Ovary (tissue), 9 donors: ENCODE results near the gene EFEMP2. TPM values are rescaled to one million over a fixed set of nuclear protein-coding genes. Genes with fewer than 3 reads are reported as not detected.
A peak's percentile ranks its signal among the peaks of the same experiment; 100 is the strongest.

ENCODE experiments used
- DNase-seq, 5 donors: peaks; one replicate each; pipeline ENCODE4 v3.0.0-alpha.2; 2019 to 2020
- H3K27ac ChIP-seq, 2 donors: fragments of 200-600 bp; one replicate each; pipeline versions ENCODE4 v1.5.1 to v1.8.0; 2019 to 2022
- H3K27me3 ChIP-seq: fragments of 200-600 bp; one replicate; pipeline ENCODE4 v1.8.0; 2022
- H3K36me3 ChIP-seq: fragments of 200-600 bp; sonication (generic); one replicate; pipeline ENCODE4 v1.5.1; 2019
- H3K4me1 ChIP-seq: one replicate; pipeline ENCODE4 v1.8.1; 2013; ENCODE audit warnings: mild to moderate bottlenecking, moderate library complexity; ENCODE audit not compliant: insufficient read depth
- H3K4me3 ChIP-seq: fragments of 200-600 bp; sonication (generic); one replicate; pipeline ENCODE4 v1.5.1; 2017
- H3K9me3 ChIP-seq, 2 donors: fragments of 200-600 bp in 1 of 2; sonication (generic) in 1 of 2; one replicate each; pipeline versions ENCODE4 v1.5.1 to v1.8.1; 2013 to 2019; ENCODE audit warnings: mild to moderate bottlenecking in 1 of 2, moderate library complexity in 1 of 2
- EP300 ChIP-seq: sonication (generic); formaldehyde crosslinking; IDR thresholded peaks from one replicate; pipeline ENCODE4 v1.6.1; 2017; ENCODE audit warnings: antibody characterized with exemption
- POLR2A ChIP-seq: fragments of 450-650 bp; IDR thresholded peaks from one replicate; pipeline ENCODE4 v1.6.1; 2017; ENCODE audit warnings: antibody characterized with exemption, mild to moderate bottlenecking, moderate library complexity
- WGBS, 3 donors: extraction: QIAGEN DNeasy Blood & Tissue Kit in 1 of 3; methylation state at CpG; one replicate each; pipeline versions ENCODE4 v1.1.5 to v1.1.7; 2013 to 2017; 5-methylcytosine and 5-hydroxymethylcytosine counted together
- intact Hi-C, 4 donors: fragments of 100-400 bp; cut with DNase I; formaldehyde crosslinking; loops; one replicate each; pipeline versions ENCODE4 v1.11.0 to v1.15.1; 2022 to 2023
- polyA plus RNA-seq, 2 donors: library from polyadenylated mRNA; stranded (reverse); fragments of 200-250 nt in 1 of 2; fragments of 350-450 nt in 1 of 2; fragmentation: Illumina TruSeq in 1 of 2; extraction: RNeasy Lipid Tissue Mini Kit (QIAGEN cat#74804) in 1 of 2; gene quantifications; one replicate each; pipeline ENCODE4 v1.2.3, GENCODE V29; 2013 to 2014
- total RNA-seq, 7 donors: library from RNA; depleted of rRNA in 2 of 7; stranded (reverse); fragments of >200 nt in 2 of 7; fragmentation: NEBNext Ultra II Directional in 3 of 7; extraction: Animal tissue kit (Norgen Biotek cat#: 25700) in 3 of 7; gene quantifications; one replicate each; pipeline versions ENCODE4 v1.1.0 to v1.2.4, GENCODE V29; 2016 to 2023
- TF ChIP-seq, protein P1 (sequence below), 3 donors: fragments of 450-650 bp in 2 of 3; fragments of 200-600 bp in 1 of 3; IDR thresholded peaks; one replicate each; pipeline versions ENCODE4 v1.5.1 to v1.8.0; 2016 to 2022; ENCODE audit warnings: antibody characterized with exemption in 3 of 3, mild to moderate bottlenecking in 1 of 3
- donor health status: DM: no; HTN: no; CAD: no; lungs with moderate emphysema.
- donor health status: DM: no; HTN: no; CAD: no.
- donor health status: Bipolar disorder and iron deficiency.
- donor health status: DM: yes; HTN: yes; CAD: no.
- donor health status: DM: no; HTN: no; CAD: no.
- donor health status: DM: yes; HTN: yes; CAD: no.

The EFEMP2 gene
- total and polyA plus RNA-seq, 9 donors = 46.6 to 172 (median 132) TPM

- DNase-seq = peak; percentile 94 to 99 (median 97)
- Histone ChIP-seq H3K4me1 (peaks cover 4% of the 10 kb centered on the region), H3K27ac (peak overlapping the region; percentile 85 to 96), H3K27me3 (no peaks in the 10 kb centered on the region), H3K4me3 (peak overlapping the region; percentile 63), H3K9me3 (no peaks in the 10 kb centered on the region), H3K36me3 (no peaks in the 10 kb centered on the region)
- intact Hi-C loops = no loop called here
- TF ChIP-seq POLR2A (peak; percentile 90), EP300 (peak; percentile 68)
- TF ChIP-seq, protein P1, sequence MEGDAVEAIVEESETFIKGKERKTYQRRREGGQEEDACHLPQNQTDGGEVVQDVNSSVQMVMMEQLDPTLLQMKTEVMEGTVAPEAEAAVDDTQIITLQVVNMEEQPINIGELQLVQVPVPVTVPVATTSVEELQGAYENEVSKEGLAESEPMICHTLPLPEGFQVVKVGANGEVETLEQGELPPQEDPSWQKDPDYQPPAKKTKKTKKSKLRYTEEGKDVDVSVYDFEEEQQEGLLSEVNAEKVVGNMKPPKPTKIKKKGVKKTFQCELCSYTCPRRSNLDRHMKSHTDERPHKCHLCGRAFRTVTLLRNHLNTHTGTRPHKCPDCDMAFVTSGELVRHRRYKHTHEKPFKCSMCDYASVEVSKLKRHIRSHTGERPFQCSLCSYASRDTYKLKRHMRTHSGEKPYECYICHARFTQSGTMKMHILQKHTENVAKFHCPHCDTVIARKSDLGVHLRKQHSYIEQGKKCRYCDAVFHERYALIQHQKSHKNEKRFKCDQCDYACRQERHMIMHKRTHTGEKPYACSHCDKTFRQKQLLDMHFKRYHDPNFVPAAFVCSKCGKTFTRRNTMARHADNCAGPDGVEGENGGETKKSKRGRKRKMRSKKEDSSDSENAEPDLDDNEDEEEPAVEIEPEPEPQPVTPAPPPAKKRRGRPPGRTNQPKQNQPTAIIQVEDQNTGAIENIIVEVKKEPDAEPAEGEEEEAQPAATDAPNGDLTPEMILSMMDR (IDR thresholded peaks at IDR 0.05) = no peak
- 6 to 9% (median 8%) methylated on average over 46 to 54 of the region's 54 CpGs for WGBS, 3 donors
Observed at GRCh38 chr11:65873318-65874156, 937 bp upstream of the EFEMP2 start.

DNA sequence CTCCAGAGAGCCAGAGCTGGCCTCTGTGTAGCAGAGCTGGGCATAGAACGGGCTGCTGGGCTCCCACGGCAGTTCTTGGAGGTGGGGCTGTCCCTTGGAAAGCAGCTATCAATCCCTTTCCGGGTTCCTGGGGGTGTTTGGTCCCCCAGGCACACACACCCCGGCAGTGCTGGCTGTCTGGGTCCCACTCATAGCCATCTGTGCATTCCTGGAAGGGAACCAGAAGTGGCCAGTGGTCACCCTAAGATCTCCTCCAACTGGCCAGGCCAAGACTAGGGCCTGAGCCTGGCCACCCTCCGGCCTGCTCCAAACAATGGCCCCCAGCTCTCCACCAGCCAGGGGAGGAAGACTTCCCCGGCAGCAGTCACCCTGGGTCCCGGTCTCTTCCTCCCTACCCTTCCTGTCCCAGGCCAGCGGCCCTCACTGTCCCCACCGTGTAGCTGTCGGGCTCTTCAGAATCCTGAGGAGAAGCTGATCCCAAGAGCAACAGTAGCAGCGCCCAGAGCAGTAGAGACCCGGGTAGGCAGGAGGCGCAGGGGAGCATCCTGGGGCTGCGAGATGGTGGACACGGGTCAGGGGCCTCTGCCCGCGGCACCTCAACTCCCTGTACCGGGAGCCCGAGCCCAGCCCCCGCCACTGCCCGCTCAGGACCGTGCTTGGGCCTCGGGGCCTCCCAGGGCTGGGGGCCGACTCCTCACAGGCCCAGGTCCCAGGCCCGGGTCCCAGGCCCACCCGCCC lies 620 bp downstream of the EFEMP2 start:
- intact Hi-C loops = no loop called here
- WGBS, 3 donors = 3 to 6% (median 5%) methylated on average over 23 to 26 of the region's 26 CpGs

DNA sequence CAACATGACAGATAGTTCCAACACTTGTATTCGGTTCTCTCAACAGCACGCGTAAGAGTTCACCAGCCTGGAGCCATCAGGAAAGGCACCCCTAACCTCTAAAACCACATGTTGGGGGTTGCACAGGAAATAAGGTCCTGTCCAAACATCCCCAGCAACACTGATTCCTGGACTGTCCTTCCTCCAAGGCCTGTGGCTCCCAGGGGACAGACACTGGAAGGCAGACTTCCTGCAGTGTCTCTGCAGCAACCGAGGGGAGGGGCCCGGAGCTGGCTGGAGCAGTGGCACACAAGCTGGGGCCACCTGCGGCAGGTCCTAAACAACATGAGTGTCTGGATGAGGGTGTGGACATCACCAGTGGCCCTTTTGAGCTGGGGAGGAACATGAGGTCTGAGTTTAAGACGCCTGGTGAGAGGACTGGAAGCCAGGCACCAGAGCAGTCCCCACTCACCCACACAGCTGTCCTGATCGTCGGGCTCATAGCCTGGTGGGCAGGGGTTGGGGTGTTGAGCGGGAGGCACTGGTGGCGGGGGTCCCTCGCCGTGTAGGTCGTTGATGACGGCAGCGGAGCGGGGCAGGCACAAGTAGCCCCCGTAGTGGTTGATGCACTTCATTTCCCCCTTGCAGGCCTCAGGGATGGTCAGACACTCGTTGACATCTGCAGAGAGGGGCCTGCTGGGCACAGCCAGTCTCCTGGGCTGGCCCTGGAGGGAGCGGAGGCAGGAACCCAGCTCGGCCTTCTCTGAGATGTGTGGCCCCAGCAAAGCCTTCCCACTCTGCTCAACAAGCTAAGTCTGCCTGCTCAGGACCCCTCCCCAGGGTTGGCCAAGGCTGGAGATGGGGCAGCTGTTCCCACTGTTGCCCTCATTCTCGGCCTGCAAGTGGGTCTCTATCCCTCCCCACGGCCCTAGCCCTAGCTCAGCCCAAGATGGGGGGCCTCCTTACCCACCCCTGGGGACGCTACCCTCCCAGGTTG lies 1.6 kb downstream of the EFEMP2 start:
- no peaks in the 10 kb centered on the region for H3K9me3 ChIP-seq
- no peaks in the 10 kb centered on the region for H3K36me3 ChIP-seq
- no peak for TF ChIP-seq EP300
- TF ChIP-seq, protein P1 (IDR thresholded peaks at IDR 0.05) = no peak
- no peak for TF ChIP-seq POLR2A
- peak in 3 of 5 donors; percentile 29 to 38 (median 36) for DNase-seq
- no peak overlapping the region for H3K4me3 ChIP-seq
- intact Hi-C loops = no loop called here
- WGBS, 3 donors = 61 to 66% (median 61%) methylated on average over 22 to 24 of the region's 24 CpGs
- peaks cover 4% of the 10 kb centered on the region for H3K4me1 ChIP-seq
- H3K27me3 ChIP-seq = no peaks in the 10 kb centered on the region
- H3K27ac ChIP-seq = peak overlapping the region; percentile 85 to 96

More for the DNA sequence above, 620 bp downstream of the EFEMP2 start:
- Histone ChIP-seq H3K36me3 (no peaks in the 10 kb centered on the region), H3K4me1 (peaks cover 4% of the 10 kb centered on the region), H3K9me3 (no peaks in the 10 kb centered on the region), H3K27me3 (no peaks in the 10 kb centered on the region), H3K4me3 (peak overlapping the region; percentile 63), H3K27ac (peak overlapping the region; percentile 85 to 96)
- TF ChIP-seq, protein P1 (IDR thresholded peaks at IDR 0.05) = no peak
- TF ChIP-seq POLR2A = no peak
- TF ChIP-seq EP300 = no peak
- DNase-seq = peak in 4 of 5 donors; percentile 43 to 67 (median 57)

DNA sequence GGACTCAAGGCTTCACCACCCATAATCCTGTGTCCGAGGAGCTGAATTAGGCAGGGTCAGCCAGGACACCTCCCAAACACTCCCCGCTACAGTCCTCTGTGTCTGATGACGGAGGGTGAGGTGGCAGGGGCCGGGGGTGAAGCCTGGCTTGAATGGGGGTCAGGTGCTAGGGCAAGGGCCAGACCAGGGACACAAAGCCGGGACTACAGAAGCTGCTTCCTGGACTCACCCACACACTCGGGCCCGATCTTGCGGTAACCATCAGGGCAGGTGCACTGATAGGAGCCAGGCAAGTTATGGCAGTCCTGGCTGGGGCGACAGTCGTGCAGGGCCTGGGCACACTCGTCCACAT lies 2.3 kb downstream of the EFEMP2 start:
- H3K27ac ChIP-seq = no peak overlapping the region

More for the DNA sequence above, 2.3 kb downstream of the EFEMP2 start:
- peaks cover 4% of the 10 kb centered on the region for H3K4me1 ChIP-seq
- 73 to 84% (median 76%) methylated on average over 11 of the region's 11 CpGs for WGBS, 3 donors
- no peaks in the 10 kb centered on the region for H3K9me3 ChIP-seq
- intact Hi-C loops = no loop called here
- no peaks in the 10 kb centered on the region for H3K36me3 ChIP-seq
- TF ChIP-seq, protein P1 (IDR thresholded peaks at IDR 0.05) = no peak
- TF ChIP-seq EP300 = no peak
- TF ChIP-seq POLR2A = no peak
- DNase-seq = peak in 2 of 5 donors; percentile 21 to 32
- no peak overlapping the region for H3K4me3 ChIP-seq
- no peaks in the 10 kb centered on the region for H3K27me3 ChIP-seq
